NCI-H226 (cell line): ENCODE results near the gene FAM216B.

Experiments used
- DNase-seq: peaks from one replicate; pipeline ENCODE4 v3.0.0-alpha.2; 2015

The FAM216B gene

GRCh38 chr13:42786715-42787114 lies 5.3 kb downstream of the FAM216B start:
- DNase-seq = no peak

GRCh38 chr13:42788601-42789000 lies 7.2 kb downstream of the FAM216B start:
- DNase-seq = no peak

- no peak for DNase-seq
Measured at GRCh38 chr13:42792154-42792553, 10.8 kb downstream of the FAM216B start.

- DNase-seq = no peak
Measured at GRCh38 chr13:42794577-42795275, 13.3 kb downstream of the FAM216B start.

- no peak for DNase-seq
Measured at GRCh38 chr13:42795666-42796065, 14.3 kb downstream of the FAM216B start.

GRCh38 chr13:42796747-42797356 lies 15.5 kb downstream of the FAM216B start:
- DNase-seq = no peak

GRCh38 chr13:42798118-42798517 lies 16.7 kb downstream of the FAM216B start:
- DNase-seq = no peak

GRCh38 chr13:42800109-42800643 lies 18.8 kb downstream of the FAM216B start:
- no peak for DNase-seq

- DNase-seq = no peak
Measured at GRCh38 chr13:42803563-42804204, 22.3 kb downstream of the FAM216B start.

- no peak for DNase-seq
Measured at GRCh38 chr13:42804244-42804874, 23.0 kb downstream of the FAM216B start.

GRCh38 chr13:42807241-42807640 lies 25.9 kb downstream of the FAM216B start:
- no peak for DNase-seq

- no peak for DNase-seq
Measured at GRCh38 chr13:42807866-42808265, 26.5 kb downstream of the FAM216B start.

GRCh38 chr13:42808341-42808940 lies 27.1 kb downstream of the FAM216B start:
- no peak for DNase-seq

GRCh38 chr13:42812316-42812715 lies 30.9 kb downstream of the FAM216B start:
- no peak for DNase-seq

GRCh38 chr13:42814868-42815267 lies 33.5 kb downstream of the FAM216B start:
- DNase-seq = peak; percentile 61

- no peak for DNase-seq
Measured at GRCh38 chr13:42815681-42816080, 34.3 kb downstream of the FAM216B start.

GRCh38 chr13:42816538-42816937 lies 35.2 kb downstream of the FAM216B start:
- no peak for DNase-seq

- DNase-seq = peak; percentile 15
Measured at GRCh38 chr13:42819687-42820086, 38.3 kb downstream of the FAM216B start.

GRCh38 chr13:42820451-42820850 lies 39.1 kb downstream of the FAM216B start:
- peak; percentile 26 for DNase-seq

GRCh38 chr13:42821437-42821836 lies 40.1 kb downstream of the FAM216B start:
- DNase-seq = peak; percentile 67

GRCh38 chr13:42832341-42833096 lies 51.1 kb downstream of the FAM216B start:
- peak; percentile 56 for DNase-seq

- DNase-seq = no peak
Measured at GRCh38 chr13:42834946-42835345, 53.6 kb downstream of the FAM216B start.
